Activated naive CD4-positive, alpha-beta T cell treated with anti-CD3 and anti-CD28 coated beads for 36 hours (primary cell): ENCODE results near the gene PTPRN2. TPM values are rescaled to one million over a fixed set of nuclear protein-coding genes. Genes with fewer than 3 reads are reported as not detected.

Experiments used
- CTCF ChIA-PET: fragments of 350-600 bp; sonication (Branson Sonifier 250); formaldehyde crosslinking; loops from one replicate; lab custom pipeline; 2021; ENCODE audit warnings: antibody characterized with exemption; lab: Charles Lee
- DNase-seq: peaks from one replicate; pipeline ENCODE4 v3.0.0-alpha.2; 2020
- H3K27ac Mint-ChIP-seq: one replicate; pipeline ENCODE4 v1.8.0; 2021; ENCODE audit warnings: mild to moderate bottlenecking, mixed read lengths
- H3K27me3 Mint-ChIP-seq: one replicate; pipeline ENCODE4 v1.8.0; 2021; ENCODE audit warnings: low read depth, mixed read lengths
- H3K36me3 Mint-ChIP-seq: one replicate; pipeline ENCODE4 v1.8.0; 2021; ENCODE audit warnings: low read depth, mixed read lengths
- H3K4me1 Mint-ChIP-seq: one replicate; pipeline ENCODE4 v1.8.0; 2021; ENCODE audit warnings: low read depth, mixed read lengths
- H3K4me3 Mint-ChIP-seq: one replicate; pipeline ENCODE4 v1.8.0; 2021; ENCODE audit warnings: mild to moderate bottlenecking, moderate library complexity, mixed read lengths
- H3K9me3 Mint-ChIP-seq: one replicate; pipeline ENCODE4 v1.8.0; 2021; ENCODE audit warnings: mixed read lengths
- intact Hi-C: fragments of 100-400 bp; cut with micrococcal nuclease; formaldehyde crosslinking; loops from one replicate; pipeline ENCODE4 v1.15.1; 2023
- total RNA-seq, 2 experiments: library from RNA; stranded (reverse); gene quantifications; one replicate each; pipeline ENCODE4 v1.2.3, GENCODE V29; 2021

Gene PTPRN2
- total RNA-seq, 2 experiments from 2014 or later: 0.54 to 0.62 TPM

DNA sequence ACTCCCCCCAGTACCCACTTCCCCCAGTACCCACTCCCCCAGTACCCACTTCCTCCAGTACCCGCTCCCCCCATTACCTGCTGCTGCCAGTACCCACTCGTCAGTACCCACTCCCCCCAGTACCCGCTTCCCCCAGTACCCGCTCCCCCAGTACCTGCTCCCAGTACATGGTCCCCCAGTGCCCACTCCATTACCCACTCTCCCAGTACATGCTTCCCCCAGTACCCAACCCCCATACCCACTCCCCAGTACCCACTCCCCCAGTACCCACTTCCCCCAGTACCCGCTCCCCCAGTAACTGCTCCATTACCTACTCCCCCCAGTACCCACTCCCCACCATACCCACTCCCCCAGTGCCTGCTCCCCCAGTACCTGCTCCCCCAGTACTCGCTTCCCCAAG lies 700.2 kb downstream of the PTPRN2 start:
- Mint-ChIP-seq H3K4me3 (no peak overlapping the region), H3K4me1 (peaks cover 13% of the 10 kb centered on the region), H3K27ac (no peak overlapping the region), H3K27me3 (no peaks in the 10 kb centered on the region), H3K36me3 (peaks cover 3% of the 10 kb centered on the region), H3K9me3 (no peaks in the 10 kb centered on the region)
- intact Hi-C loops: no loop called here
- no peak for DNase-seq
- CTCF ChIA-PET: no interaction called here

DNA sequence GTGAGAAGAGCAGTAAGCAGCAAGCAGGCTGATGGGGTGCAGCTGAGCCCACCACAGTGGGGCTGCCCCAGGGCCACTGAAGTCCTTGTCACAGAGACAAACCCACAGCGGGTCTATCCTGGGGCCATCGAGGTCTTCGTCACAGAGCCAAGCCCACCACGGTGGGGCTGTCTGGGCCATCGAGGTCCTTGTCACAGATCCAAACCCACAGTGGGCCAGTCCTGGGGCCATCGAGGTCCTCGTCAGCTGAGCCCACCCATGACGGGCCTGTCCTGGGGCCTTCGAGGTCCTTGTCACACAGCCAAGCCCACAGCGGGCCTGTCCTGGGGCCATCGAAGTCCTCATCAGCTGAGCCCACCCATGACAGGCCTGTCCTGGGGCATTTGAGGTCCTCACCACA lies 700.9 kb downstream of the PTPRN2 start:
- no peak for DNase-seq
- Mint-ChIP-seq H3K9me3 (no peaks in the 10 kb centered on the region), H3K27me3 (no peaks in the 10 kb centered on the region), H3K27ac (no peak overlapping the region), H3K4me1 (peaks cover 13% of the 10 kb centered on the region), H3K36me3 (peaks cover 3% of the 10 kb centered on the region), H3K4me3 (no peak overlapping the region)
- intact Hi-C loops: no loop called here
- CTCF ChIA-PET: no interaction called here

DNA sequence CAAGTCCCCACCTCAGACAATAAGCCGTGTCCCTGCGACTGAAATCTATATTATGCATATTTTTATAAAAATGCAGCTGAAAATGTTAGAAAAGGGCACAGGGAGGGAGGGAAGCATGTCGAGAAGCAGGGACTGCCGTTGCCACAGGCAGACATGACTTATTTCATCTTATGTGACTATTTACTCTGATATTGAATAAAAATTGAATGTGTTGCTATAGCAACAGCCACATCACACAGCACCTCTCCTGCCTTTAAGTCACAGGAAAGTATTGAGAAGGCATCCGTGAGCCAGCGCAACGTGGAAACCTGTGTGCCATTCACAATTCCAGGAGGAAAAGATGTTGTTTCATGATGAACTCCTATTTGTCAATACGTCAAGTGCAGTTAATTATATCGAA lies 701.4 kb downstream of the PTPRN2 start:
- DNase-seq: no peak
- CTCF ChIA-PET: interaction anchor here (1.4 kb wide), 1 partner anchor 11 kb away, joined by 3 read pairs; no protein-coding TSS in a partner anchor
- Mint-ChIP-seq H3K4me1 (peaks cover 9% of the 10 kb centered on the region), H3K27ac (no peak overlapping the region), H3K36me3 (peaks cover 5% of the 10 kb centered on the region), H3K27me3 (no peaks in the 10 kb centered on the region), H3K4me3 (no peak overlapping the region), H3K9me3 (peaks cover 2% of the 10 kb centered on the region)
- intact Hi-C loops: no loop called here

DNA sequence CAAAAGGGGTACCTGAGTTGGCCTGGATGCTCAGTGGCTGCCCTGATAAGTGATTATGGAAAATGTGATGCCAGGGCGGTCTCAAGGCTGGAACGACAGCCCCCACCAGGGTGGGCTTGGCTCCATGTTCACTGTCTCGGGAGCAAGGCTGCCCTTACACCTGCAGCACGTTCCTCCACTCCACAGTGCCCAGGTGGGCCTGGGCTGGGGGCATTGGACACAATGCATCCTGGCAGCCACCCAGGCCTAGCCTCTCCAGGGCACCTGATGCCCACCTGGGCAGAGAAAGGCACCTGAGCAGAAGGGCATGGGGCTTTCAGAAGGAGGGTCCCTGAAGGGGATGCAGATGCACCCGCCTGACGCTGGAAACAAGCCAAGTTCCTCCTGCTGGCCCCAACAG lies 702.5 kb downstream of the PTPRN2 start:
- H3K27ac Mint-ChIP-seq: no peak overlapping the region
- no peak overlapping the region for H3K4me3 Mint-ChIP-seq
- intact Hi-C loops: no loop called here
- H3K27me3 Mint-ChIP-seq: no peaks in the 10 kb centered on the region
- peaks cover 12% of the 10 kb centered on the region for H3K36me3 Mint-ChIP-seq
- peaks cover 2% of the 10 kb centered on the region for H3K4me1 Mint-ChIP-seq
- CTCF ChIA-PET: interaction anchor here (1.4 kb wide), 1 partner anchor 10 kb away, joined by 3 read pairs; no protein-coding TSS in a partner anchor
- peaks cover 13% of the 10 kb centered on the region for H3K9me3 Mint-ChIP-seq
- no peak for DNase-seq

DNA sequence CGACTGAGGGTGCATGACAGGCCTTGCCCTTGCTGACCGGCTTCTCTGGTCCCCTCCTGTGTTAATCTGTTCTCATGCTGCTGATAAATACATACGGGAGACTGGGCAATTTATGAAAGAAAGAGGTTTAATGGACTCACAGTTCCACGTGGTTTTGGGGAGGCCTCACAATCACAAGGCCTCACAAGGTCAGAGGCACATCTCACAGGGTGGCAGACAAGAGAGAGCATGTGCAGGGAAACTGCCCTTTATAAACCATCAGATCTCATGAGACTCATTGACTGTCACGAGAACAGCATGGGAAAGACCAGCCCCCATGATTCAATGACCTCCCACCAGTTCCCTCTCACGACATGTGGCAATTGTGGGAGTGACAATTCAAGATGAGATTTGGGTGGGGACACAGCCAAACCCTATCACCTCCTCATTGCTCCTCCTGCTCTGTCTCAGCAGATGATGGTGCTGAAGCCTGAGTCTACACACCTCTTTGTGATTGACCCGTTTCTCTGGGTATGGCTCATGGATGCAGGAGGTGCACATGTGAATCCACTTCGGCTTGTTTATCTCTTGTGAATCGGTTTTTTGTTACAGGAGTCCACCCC lies 703.1 kb downstream of the PTPRN2 start:
- Mint-ChIP-seq H3K36me3 (peaks cover 12% of the 10 kb centered on the region), H3K4me3 (no peak overlapping the region), H3K4me1 (peaks cover 2% of the 10 kb centered on the region), H3K27me3 (no peaks in the 10 kb centered on the region), H3K9me3 (peaks cover 14% of the 10 kb centered on the region), H3K27ac (no peak overlapping the region)
- CTCF ChIA-PET: no interaction called here
- DNase-seq: no peak
- intact Hi-C loops: no loop called here

DNA sequence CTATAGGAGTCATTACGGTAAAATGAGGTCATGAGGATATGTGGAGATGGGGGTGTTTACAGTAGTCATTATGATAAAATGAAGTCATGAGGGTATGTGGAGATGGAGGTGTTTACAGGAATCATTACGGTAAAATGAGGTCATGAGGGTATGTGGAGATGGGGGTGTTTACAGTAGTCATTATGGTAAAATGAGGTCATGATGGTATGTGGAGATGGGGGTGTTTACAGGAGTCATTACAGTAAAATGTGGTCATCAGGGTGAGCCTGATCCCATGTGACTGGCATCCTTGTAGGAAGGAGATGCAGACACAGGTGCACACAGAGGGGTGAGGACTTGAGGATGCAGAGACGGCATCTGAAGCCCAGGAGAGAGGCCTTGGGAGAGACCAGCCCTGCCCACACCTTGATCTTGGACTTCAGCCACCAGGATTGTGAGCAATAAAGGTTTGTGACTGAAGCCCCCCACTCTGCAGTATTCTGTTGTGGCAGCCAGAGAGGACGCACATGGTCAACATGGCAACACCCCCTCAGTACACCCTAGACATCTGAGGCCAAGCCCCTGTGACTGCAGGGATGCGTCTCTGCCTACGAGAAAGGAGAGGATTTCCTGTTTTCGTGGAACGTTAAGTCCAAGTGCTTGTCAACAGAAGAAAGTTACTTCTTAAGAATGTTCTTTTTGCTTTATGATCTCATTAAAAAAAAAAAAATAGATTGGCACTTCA lies 706.4 kb downstream of the PTPRN2 start:
- peaks cover 12% of the 10 kb centered on the region for H3K36me3 Mint-ChIP-seq
- intact Hi-C loops: loop anchor here (1.0 kb wide), 2 partner anchors 52 to 54 kb away; no protein-coding TSS in a partner anchor
- peak overlapping the region; percentile 57 for H3K27ac Mint-ChIP-seq
- CTCF ChIA-PET: no interaction called here
- no peaks in the 10 kb centered on the region for H3K27me3 Mint-ChIP-seq
- DNase-seq: peak; percentile 48
- no peaks in the 10 kb centered on the region for H3K4me1 Mint-ChIP-seq
- H3K9me3 Mint-ChIP-seq: peaks cover 14% of the 10 kb centered on the region
- H3K4me3 Mint-ChIP-seq: no peak overlapping the region

DNA sequence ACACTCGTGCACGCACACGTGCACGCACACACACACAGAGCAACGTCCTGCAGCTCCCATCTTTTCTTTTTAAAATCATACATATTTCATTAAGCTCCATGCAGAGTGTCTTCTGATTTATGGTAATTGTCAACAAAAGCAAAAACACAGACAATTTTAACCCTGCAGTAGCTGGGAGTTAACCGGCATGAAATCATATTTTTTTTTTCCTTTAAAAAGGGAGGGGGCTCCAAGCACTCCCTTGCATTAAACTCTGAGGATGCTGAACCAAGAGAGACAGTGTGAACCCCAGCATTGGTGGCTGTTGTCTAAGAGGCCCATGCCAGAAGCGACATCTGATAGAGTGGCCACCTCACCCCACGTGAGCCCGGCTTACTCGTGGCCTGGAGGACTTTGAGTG lies 708.2 kb downstream of the PTPRN2 start:
- CTCF ChIA-PET: interaction anchor here (0.7 kb wide), 1 partner anchor 12 kb away, joined by 3 read pairs; no protein-coding TSS in a partner anchor
- Mint-ChIP-seq H3K27me3 (no peaks in the 10 kb centered on the region), H3K36me3 (peaks cover 8% of the 10 kb centered on the region), H3K4me3 (no peak overlapping the region), H3K4me1 (peaks cover 10% of the 10 kb centered on the region), H3K27ac (no peak overlapping the region), H3K9me3 (peaks cover 14% of the 10 kb centered on the region)
- DNase-seq: no peak
- intact Hi-C loops: loop anchor here (5.0 to 10.0 kb wide), 3 partner anchors 185 to 375 kb away; no protein-coding TSS in a partner anchor

DNA sequence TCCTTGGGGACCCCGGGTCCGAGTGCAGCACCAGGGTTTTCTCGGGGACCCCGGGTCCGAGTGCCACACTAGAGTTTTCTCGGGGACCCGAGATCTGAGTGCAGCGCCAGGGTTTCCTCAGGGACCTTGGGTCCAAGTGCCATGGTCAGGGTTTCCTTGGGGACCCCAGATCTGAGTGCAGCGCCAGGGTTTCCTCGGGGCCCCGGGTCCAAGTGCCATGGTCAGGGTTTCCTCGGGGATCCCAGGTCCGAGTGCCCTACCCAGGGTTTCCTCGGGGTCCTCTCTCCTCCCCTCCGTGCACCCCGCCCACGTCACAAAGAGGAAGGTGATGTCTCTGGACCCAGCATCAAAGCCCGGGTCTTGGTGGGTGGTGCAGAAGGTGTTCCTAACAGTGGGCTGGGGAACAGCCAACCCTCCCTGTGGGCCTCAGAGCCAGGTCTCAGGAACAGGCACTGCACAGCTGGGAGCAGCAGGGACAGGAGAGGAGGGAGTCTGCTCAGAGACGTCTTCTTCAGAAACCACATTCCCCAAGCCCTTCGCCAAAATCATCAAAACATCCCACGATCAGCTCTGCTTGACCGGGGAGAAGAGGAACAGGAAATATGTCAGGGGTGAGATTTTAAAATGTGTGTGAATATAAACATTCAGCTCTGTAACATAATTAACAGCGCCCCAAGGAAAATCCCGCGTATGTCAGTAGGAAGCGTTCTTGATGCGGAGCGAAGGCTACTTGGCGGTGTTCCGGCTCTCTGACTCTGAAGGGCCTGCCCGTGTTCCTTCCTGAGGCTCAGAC lies 710.1 kb downstream of the PTPRN2 start:
- H3K4me3 Mint-ChIP-seq: no peak overlapping the region
- DNase-seq: no peak
- peaks cover 23% of the 10 kb centered on the region for H3K4me1 Mint-ChIP-seq
- no peak overlapping the region for H3K27ac Mint-ChIP-seq
- H3K9me3 Mint-ChIP-seq: peaks cover 14% of the 10 kb centered on the region
- CTCF ChIA-PET: interaction anchor here (0.6 kb wide), 1 partner anchor 76 kb away, joined by 3 read pairs; no protein-coding TSS in a partner anchor
- intact Hi-C loops: loop anchor here (5.0 to 10.0 kb wide), 3 partner anchors 183 to 373 kb away; no protein-coding TSS in a partner anchor
- H3K27me3 Mint-ChIP-seq: no peaks in the 10 kb centered on the region
- H3K36me3 Mint-ChIP-seq: peaks cover 8% of the 10 kb centered on the region

DNA sequence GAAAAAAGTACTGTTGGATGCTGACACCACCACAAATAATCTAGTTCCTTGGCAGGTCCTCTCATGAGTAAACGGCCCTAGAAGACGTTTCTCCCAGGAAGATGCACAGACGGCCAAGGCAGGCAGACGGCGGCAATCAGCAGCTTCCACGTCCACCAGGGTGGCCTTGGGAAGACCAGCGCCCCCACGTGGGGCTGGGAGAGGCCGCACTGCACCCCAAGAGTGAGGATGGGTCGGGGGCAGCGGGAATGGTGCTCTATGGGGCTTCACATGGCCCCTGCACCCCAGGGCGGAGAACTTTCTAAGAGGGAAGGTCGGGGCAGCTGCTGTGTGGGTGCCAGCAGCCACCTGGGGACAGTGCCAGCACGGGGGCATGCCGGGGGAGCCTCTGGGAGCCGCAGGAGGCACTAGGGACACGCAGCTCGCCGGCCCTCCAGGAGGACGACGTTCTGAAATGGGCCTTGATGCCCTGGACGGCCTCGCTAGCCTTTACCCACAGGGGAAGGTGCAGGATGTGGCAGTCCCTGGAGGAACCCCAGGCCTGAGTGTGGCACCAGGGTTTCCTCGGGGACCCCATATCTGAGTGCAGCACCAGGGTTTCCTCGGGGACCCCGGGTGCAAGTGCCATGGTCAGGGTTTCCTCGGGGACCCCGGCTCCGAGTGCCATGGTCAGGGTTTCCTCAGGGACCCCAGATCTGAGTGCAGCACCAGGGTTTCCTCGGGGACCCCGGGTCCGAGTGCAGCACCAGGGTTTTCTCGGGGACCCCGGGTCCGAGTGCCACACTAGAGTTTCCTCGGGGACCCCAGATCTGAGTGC lies 710.9 kb downstream of the PTPRN2 start:
- Mint-ChIP-seq H3K27me3 (no peaks in the 10 kb centered on the region), H3K4me1 (peaks cover 31% of the 10 kb centered on the region), H3K36me3 (peaks cover 8% of the 10 kb centered on the region), H3K27ac (no peak overlapping the region), H3K9me3 (peaks cover 14% of the 10 kb centered on the region), H3K4me3 (no peak overlapping the region)
- intact Hi-C loops: loop anchor here (5.0 to 10.0 kb wide), 3 partner anchors 182 to 372 kb away; no protein-coding TSS in a partner anchor
- no peak for DNase-seq
- CTCF ChIA-PET: no interaction called here

DNA sequence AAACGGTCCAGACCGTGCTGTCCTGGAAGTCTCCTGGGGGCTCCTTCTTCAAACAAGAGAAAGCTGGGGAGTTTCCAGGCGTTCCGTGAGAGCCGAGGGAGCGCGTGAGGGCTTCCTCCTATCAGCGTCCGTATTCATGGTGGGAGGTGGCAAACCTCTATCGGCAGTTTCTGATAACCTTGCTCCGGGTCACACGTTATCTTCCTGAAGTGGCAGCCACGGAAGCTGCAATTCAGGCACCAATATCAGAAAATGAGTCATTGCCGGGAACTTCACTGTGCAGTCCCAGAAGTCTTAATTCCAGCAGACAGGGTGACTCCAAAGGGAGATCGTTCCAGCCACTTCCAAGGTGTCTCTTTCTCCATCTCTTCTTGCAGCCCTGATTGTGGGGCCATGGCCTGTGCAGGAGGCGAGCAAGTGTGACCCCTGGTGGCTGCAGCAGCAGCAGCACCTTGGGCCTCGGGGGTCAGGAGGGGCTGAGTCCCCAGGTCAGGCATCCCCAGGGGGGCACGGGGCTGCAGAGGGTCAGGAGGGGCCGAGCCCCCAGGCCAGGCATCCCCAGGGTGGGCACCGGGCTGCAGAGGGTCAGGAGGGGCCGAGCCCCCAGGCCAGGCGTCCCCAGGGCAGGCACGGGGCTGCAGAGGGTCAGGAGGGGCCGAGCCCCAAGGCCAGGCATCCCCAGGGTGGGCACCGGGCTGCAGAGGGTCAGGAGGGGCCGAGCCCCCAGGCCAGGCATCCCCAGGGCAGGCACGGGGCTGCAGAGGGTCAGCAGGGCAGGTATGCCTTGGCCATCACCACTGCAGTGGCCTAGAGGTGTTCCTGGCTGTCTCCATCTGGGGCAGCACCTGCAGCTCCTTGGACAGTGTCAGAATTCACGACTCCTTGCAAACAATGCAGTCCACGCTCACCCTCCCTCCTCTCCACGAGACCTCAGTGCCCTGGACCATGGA lies 712.1 kb downstream of the PTPRN2 start:
- Mint-ChIP-seq H3K27ac (peak overlapping the region; percentile 21), H3K4me3 (peak overlapping the region; percentile 60), H3K27me3 (no peaks in the 10 kb centered on the region), H3K36me3 (no peaks in the 10 kb centered on the region), H3K9me3 (peaks cover 5% of the 10 kb centered on the region), H3K4me1 (peaks cover 41% of the 10 kb centered on the region)
- DNase-seq: peak; percentile 68
- intact Hi-C loops: loop anchor here (1.0 to 10.0 kb wide), 6 partner anchors 25 to 477 kb away; no protein-coding TSS in a partner anchor
- CTCF ChIA-PET: interaction anchor here (0.8 to 1.0 kb wide), 3 partner anchors 10 to 252 kb away, joined by 3 read pairs; no protein-coding TSS in a partner anchor
